H9 (cell line): ENCODE measurements around the gene TMEM233. TPM values are rescaled to one million over a fixed set of nuclear protein-coding genes. Genes with fewer than 3 reads are reported as not detected.

Experiments used
- DNase-seq: peaks from one replicate; pipeline ENCODE4 v3.0.0-alpha.2; 2017
- H2AFZ ChIP-seq: one replicate; pipeline ENCODE4 v1.6.1; 2013; ENCODE audit warnings: mild to moderate bottlenecking, low read length, control low read depth, moderate library complexity
- H2AK5ac ChIP-seq: 2 replicates; pipeline ENCODE4 v1.6.1; 2013; ENCODE audit warnings: low read length, control low read depth, mixed read lengths; ENCODE audit not compliant: insufficient read length
- H2BK120ac ChIP-seq: one replicate; pipeline ENCODE4 v1.6.1; 2013; ENCODE audit warnings: low read depth, mild to moderate bottlenecking, low read length, control low read depth, inconsistent platforms; ENCODE audit not compliant: poor library complexity, severe bottlenecking
- H2BK12ac ChIP-seq: 2 replicates; pipeline ENCODE4 v1.6.1; 2013; ENCODE audit warnings: low read length, control low read depth, mixed read lengths, low read depth; ENCODE audit not compliant: insufficient read length
- H2BK15ac ChIP-seq: 2 replicates; pipeline ENCODE4 v1.6.1; 2013; ENCODE audit warnings: low read depth, low read length, control low read depth
- H2BK20ac ChIP-seq: one replicate; pipeline ENCODE4 v1.6.1; 2013; ENCODE audit warnings: low read depth, mild to moderate bottlenecking, low read length, control low read depth, inconsistent platforms; ENCODE audit not compliant: poor library complexity, severe bottlenecking
- H2BK5ac ChIP-seq: 2 replicates; pipeline ENCODE4 v1.6.1; 2013; ENCODE audit warnings: low read length, control low read depth, mixed read lengths; ENCODE audit not compliant: insufficient read length
- H3K14ac ChIP-seq: 2 replicates; pipeline ENCODE4 v1.6.1; 2013; ENCODE audit warnings: low read length, control low read depth; ENCODE audit not compliant: insufficient read depth
- H3K18ac ChIP-seq: 2 replicates; pipeline ENCODE4 v1.6.1; 2013; ENCODE audit warnings: low read depth, mild to moderate bottlenecking, mixed read lengths, low read length, control low read depth; ENCODE audit not compliant: insufficient read length
- H3K23ac ChIP-seq: 2 replicates; pipeline ENCODE4 v1.6.1; 2013; ENCODE audit warnings: low read length, control low read depth, mixed read lengths, low read depth; ENCODE audit not compliant: insufficient read length
- H3K23me2 ChIP-seq: 2 replicates; pipeline ENCODE4 v1.6.1; 2013; ENCODE audit warnings: low read depth, mild to moderate bottlenecking, mixed read lengths, low read length, control low read depth; ENCODE audit not compliant: insufficient read length, poor library complexity, severe bottlenecking
- H3K27ac ChIP-seq: 2 replicates; pipeline ENCODE4 v1.5.1; 2013; ENCODE audit warnings: low read length, control low read depth, mixed read lengths, low read depth; ENCODE audit not compliant: insufficient read length
- H3K27me3 ChIP-seq: 2 replicates; pipeline ENCODE4 v1.6.1; 2013; ENCODE audit warnings: low read length, control low read depth, inconsistent platforms; ENCODE audit not compliant: insufficient read depth
- H3K4ac ChIP-seq: 2 replicates; pipeline ENCODE4 v1.6.1; 2013; ENCODE audit warnings: low read depth, mild to moderate bottlenecking, control low read depth, inconsistent platforms, low read length, moderate library complexity
- H3K4me1 ChIP-seq: 2 replicates; pipeline ENCODE4 v1.6.1; 2013; ENCODE audit warnings: low read length, control low read depth, inconsistent platforms; ENCODE audit not compliant: insufficient read depth
- H3K4me2 ChIP-seq: 2 replicates; pipeline ENCODE4 v1.6.1; 2013; ENCODE audit warnings: low read length, control low read depth, mixed read lengths; ENCODE audit not compliant: insufficient read length, insufficient read depth
- H3K56ac ChIP-seq: 2 replicates; pipeline ENCODE4 v1.6.1; 2013; ENCODE audit warnings: low read depth, mild to moderate bottlenecking, mixed read lengths, low read length, control low read depth; ENCODE audit not compliant: insufficient read length
- H3K79me1 ChIP-seq: 2 replicates; pipeline ENCODE4 v1.6.1; 2013; ENCODE audit warnings: low read depth, mild to moderate bottlenecking, moderate library complexity, low read length, control low read depth, inconsistent platforms; ENCODE audit not compliant: insufficient read depth, poor library complexity, severe bottlenecking
- H3K79me2 ChIP-seq: 2 replicates; pipeline ENCODE4 v1.6.1; 2013; ENCODE audit warnings: low read length, control low read depth, inconsistent platforms; ENCODE audit not compliant: insufficient read depth
- H3K9ac ChIP-seq: 2 replicates; pipeline ENCODE4 v1.6.1; 2013; ENCODE audit warnings: low read length, control low read depth, mixed read lengths; ENCODE audit not compliant: insufficient read length; ENCODE audit errors: extremely low read depth
- H3K9me3 ChIP-seq: one replicate; pipeline ENCODE4 v1.6.1; 2013; ENCODE audit warnings: low read depth, low read length, inconsistent platforms; ENCODE audit not compliant: control insufficient read depth
- H3T11ph ChIP-seq: one replicate; pipeline ENCODE4 v1.6.1; 2013; ENCODE audit warnings: mild to moderate bottlenecking, low read length, control low read depth, inconsistent platforms
- H4K20me1 ChIP-seq: one replicate; pipeline ENCODE4 v1.6.1; 2013; ENCODE audit not compliant: control insufficient read depth, insufficient read length, insufficient read depth
- H4K5ac ChIP-seq: 2 replicates; pipeline ENCODE4 v1.6.1; 2013; ENCODE audit warnings: low read depth, mild to moderate bottlenecking, mixed read lengths, low read length, control low read depth; ENCODE audit not compliant: insufficient read length
- H4K8ac ChIP-seq: replicated peaks from 2 replicates; pipeline ENCODE4 v1.6.1; 2013; ENCODE audit warnings: low read length, control low read depth, mixed read lengths, low read depth; ENCODE audit not compliant: insufficient read length
- H4K91ac ChIP-seq: 2 replicates; pipeline ENCODE4 v1.6.1; 2013; ENCODE audit warnings: low read depth, mild to moderate bottlenecking, moderate library complexity, mixed read lengths, low read length, control low read depth; ENCODE audit not compliant: insufficient read length
- H3K27ac Mint-ChIP-seq, 3 experiments: 2 replicates in 2 of 3; 3 replicates in 1 of 3; pipeline ENCODE4 v1.8.0; 2020 to 2021; ENCODE audit warnings: mixed read lengths in 3 of 3, mild to moderate bottlenecking in 1 of 3, moderate library complexity in 1 of 3
- H3K27me3 Mint-ChIP-seq: 2 replicates; pipeline ENCODE4 v1.8.0; 2021; ENCODE audit warnings: low read depth, mild to moderate bottlenecking, moderate library complexity, mixed read lengths
- H3K36me3 Mint-ChIP-seq, 3 experiments: 2 replicates in 2 of 3; 3 replicates in 1 of 3; pipeline ENCODE4 v1.8.0; 2020 to 2021; ENCODE audit warnings: low read depth in 3 of 3, mixed read lengths in 3 of 3; ENCODE audit not compliant: insufficient read depth in 1 of 3
- H3K4me1 Mint-ChIP-seq, 2 experiments: 2 replicates each; pipeline ENCODE4 v1.8.0; 2020; ENCODE audit warnings: mixed read lengths in 2 of 2
- H3K4me3 Mint-ChIP-seq, 2 experiments: 2 replicates in 1 of 2; 3 replicates in 1 of 2; pipeline ENCODE4 v1.8.0; 2020 to 2021; ENCODE audit warnings: mild to moderate bottlenecking in 2 of 2, mixed read lengths in 2 of 2, moderate library complexity in 1 of 2
- H3K9me3 Mint-ChIP-seq, 2 experiments: 2 replicates in 1 of 2; 3 replicates in 1 of 2; pipeline ENCODE4 v1.8.0; 2020; ENCODE audit warnings: mild to moderate bottlenecking in 2 of 2, mixed read lengths in 2 of 2, moderate library complexity in 1 of 2
- WGBS: extraction: QIAGEN DNeasy Blood & Tissue Kit; methylation state at CpG from one replicate; pipeline ENCODE4 v1.1.7; 2013; ENCODE audit warnings: missing lambda C conversion rate, low lambda C conversion rate, mixed read lengths; ENCODE audit not compliant: insufficient read length; ENCODE audit errors: extremely low coverage; 5-methylcytosine and 5-hydroxymethylcytosine counted together
- total RNA-seq: library from RNA; stranded (reverse); gene quantifications from 2 replicates; pipeline ENCODE4 v1.2.1, GENCODE V29; 2021
- TF ChIP-seq, protein P1 (sequence below): fragments of 200-600 bp; sonication (generic); conservative IDR thresholded peaks from 3 replicates; pipeline ENCODE4 v1.8.0; 2021; ENCODE audit warnings: antibody characterized with exemption, mild to moderate bottlenecking

TMEM233 gene
- total RNA-seq, 1 experiment from 2014 or later, result not detected

GRCh38 chr12:119683816-119684215 is 90.2 kb downstream of the TMEM233 start:
- no peak overlapping the region for H4K5ac ChIP-seq
- Mint-ChIP-seq H3K4me1 (peaks cover 17 to 24% of the 10 kb centered on the region in 2 experiments), H3K27ac (no peak overlapping the region), H3K4me3 (no peak overlapping the region), H3K27me3 (no peaks in the 10 kb centered on the region), H3K9me3 (peaks cover 0 to 2% of the 10 kb centered on the region in 2 experiments; a peak in 1 of 5 replicates), H3K36me3 (peaks cover 19 to 61% (median 48%) of the 10 kb centered on the region in 3 experiments; a peak in 6 of 7 replicates)
- no peak overlapping the region for H2AFZ ChIP-seq
- WGBS, result no CpG with 5 or more reads among the region's 3 CpGs
- no peak overlapping the region for H2BK12ac ChIP-seq
- H3K27ac ChIP-seq, result no peak overlapping the region
- no peak overlapping the region for H2BK20ac ChIP-seq
- no peak overlapping the region for H3K4me2 ChIP-seq
- no peaks in the 10 kb centered on the region for H3K9me3 ChIP-seq
- H3K4me1 ChIP-seq, result no peaks in the 10 kb centered on the region
- no peak overlapping the region for H3T11ph ChIP-seq
- H3K9ac ChIP-seq, result no peak overlapping the region
- no peak overlapping the region for H4K91ac ChIP-seq
- H2AK5ac ChIP-seq, result no peak overlapping the region
- H3K79me2 ChIP-seq, result no peaks in the 10 kb centered on the region
- H3K14ac ChIP-seq, result no peak overlapping the region
- H4K8ac ChIP-seq, result no peak overlapping the region
- H3K56ac ChIP-seq, result no peak overlapping the region
- TF ChIP-seq, protein P1, sequence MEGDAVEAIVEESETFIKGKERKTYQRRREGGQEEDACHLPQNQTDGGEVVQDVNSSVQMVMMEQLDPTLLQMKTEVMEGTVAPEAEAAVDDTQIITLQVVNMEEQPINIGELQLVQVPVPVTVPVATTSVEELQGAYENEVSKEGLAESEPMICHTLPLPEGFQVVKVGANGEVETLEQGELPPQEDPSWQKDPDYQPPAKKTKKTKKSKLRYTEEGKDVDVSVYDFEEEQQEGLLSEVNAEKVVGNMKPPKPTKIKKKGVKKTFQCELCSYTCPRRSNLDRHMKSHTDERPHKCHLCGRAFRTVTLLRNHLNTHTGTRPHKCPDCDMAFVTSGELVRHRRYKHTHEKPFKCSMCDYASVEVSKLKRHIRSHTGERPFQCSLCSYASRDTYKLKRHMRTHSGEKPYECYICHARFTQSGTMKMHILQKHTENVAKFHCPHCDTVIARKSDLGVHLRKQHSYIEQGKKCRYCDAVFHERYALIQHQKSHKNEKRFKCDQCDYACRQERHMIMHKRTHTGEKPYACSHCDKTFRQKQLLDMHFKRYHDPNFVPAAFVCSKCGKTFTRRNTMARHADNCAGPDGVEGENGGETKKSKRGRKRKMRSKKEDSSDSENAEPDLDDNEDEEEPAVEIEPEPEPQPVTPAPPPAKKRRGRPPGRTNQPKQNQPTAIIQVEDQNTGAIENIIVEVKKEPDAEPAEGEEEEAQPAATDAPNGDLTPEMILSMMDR, result no peak
- H3K27me3 ChIP-seq, result no peaks in the 10 kb centered on the region
- no peak for DNase-seq
- no peak overlapping the region for H3K23ac ChIP-seq
- no peaks in the 10 kb centered on the region for H3K79me1 ChIP-seq
- H2BK120ac ChIP-seq, result no peak overlapping the region
- no peak overlapping the region for H2BK15ac ChIP-seq
- no peaks in the 10 kb centered on the region for H4K20me1 ChIP-seq
- H2BK5ac ChIP-seq, result no peak overlapping the region
- H3K18ac ChIP-seq, result no peak overlapping the region
- H3K4ac ChIP-seq, result no peak overlapping the region
- H3K23me2 ChIP-seq, result no peaks in the 10 kb centered on the region
